ENCODE results near the gene ZBTB32.
A peak's percentile ranks its signal among the peaks of the same experiment; 100 is the strongest.

The ZBTB32 gene

GRCh38 chr19:35702223-35703012 is 1.9 kb upstream of the ZBTB32 start (continued):
- TF ChIP-seq ZNF792 (tag by site-specific recombination; IDR thresholded peaks at IDR 0.05): peak; percentile 78
- TF ChIP-seq ZNF621 (tag by site-specific recombination; IDR thresholded peaks at IDR 0.05): no peak
- TF ChIP-seq ZNF404 (tag by site-specific recombination; IDR thresholded peaks at IDR 0.05): no peak
- peak; percentile 62 for TF ChIP-seq KLF9 (tag by site-specific recombination; IDR thresholded peaks at IDR 0.05; ENCODE audit: low read depth)
- peak; percentile 83 for TF ChIP-seq REST (tag by site-specific recombination; IDR thresholded peaks at IDR 0.05)
- TF ChIP-seq ZNF501 (tag by site-specific recombination; IDR thresholded peaks at IDR 0.05): peak; percentile 29
- TF ChIP-seq ZNF37A (tag by site-specific recombination; IDR thresholded peaks at IDR 0.05): no peak
- TF ChIP-seq YY2 (tag by site-specific recombination; IDR thresholded peaks at IDR 0.05): no peak
- no peak for TF ChIP-seq ZNF292 (tag by site-specific recombination; IDR thresholded peaks at IDR 0.05; ENCODE audit: borderline replicate concordance, low read depth)
- TF ChIP-seq OSR2 (tag by site-specific recombination; IDR thresholded peaks at IDR 0.05): no peak
- TF ChIP-seq HOXC10 (CRISPR knock-in tag; IDR thresholded peaks at IDR 0.05): no peak

DNA sequence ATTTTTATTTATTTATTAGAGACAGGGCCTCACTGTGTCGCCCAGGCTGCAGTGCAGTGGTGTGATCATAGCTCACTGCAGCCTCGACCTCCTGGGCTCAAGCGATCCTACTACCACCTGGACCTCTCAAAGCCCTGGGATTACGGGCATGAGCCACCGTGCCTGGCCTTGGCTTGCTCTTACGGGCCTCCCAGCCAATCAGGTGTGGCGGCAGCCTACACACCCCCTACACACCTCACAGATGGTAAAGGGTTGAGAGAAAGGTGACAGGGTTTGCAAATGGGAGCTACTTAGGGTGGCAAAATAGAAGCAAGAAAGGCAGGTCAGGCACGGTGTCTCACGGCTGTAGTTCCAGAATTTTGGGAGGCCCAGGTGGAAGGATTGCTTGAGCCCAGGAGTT is 1.0 kb upstream of the ZBTB32 start:
- H3K27ac ChIP-seq (ENCODE audit: extremely low read depth, low read depth, low read length): no peak overlapping the region
- TF ChIP-seq KLF10 (tag by site-specific recombination; IDR thresholded peaks at IDR 0.05) (peak; percentile 96), ZNF148 (tag by site-specific recombination; IDR thresholded peaks at IDR 0.05; ENCODE audit: borderline replicate concordance) (no peak)
- POLR2A ChIA-PET: interaction anchor here (1.0 to 2.6 kb wide), 20 partner anchors 9 to 1668 kb away, joined by 3 to 38 read pairs (median 5); partner anchors contain the start of genes COX6B1, LIN37, PSENEN and U2AF1L4
- no peaks in the 10 kb centered on the region; a peak in 1 of 3 replicates for H3K36me3 ChIP-seq (ENCODE audit: control insufficient read depth in 2 of 2, insufficient read depth in 1 of 2, low read length in 2 of 2)
- no peak overlapping the region for H3K4me3 ChIP-seq (ENCODE audit: low read depth, low read length)
- CTCF ChIA-PET: interaction anchor here (0.6 to 5.7 kb wide), 14 partner anchors 9 to 576 kb away, joined by 3 to 46 read pairs (median 4); partner anchors contain the start of gene COX6B1
- H3K9me3 ChIP-seq (ENCODE audit: control insufficient read depth, insufficient read depth, low read depth, low read length): no peaks in the 10 kb centered on the region
- H3K4me1 ChIP-seq (ENCODE audit: control insufficient read depth, insufficient read depth, low read length): peaks cover 6% of the 10 kb centered on the region

- POLR2A ChIA-PET: interaction anchor here (0.7 to 1.4 kb wide), 6 partner anchors 7 to 112 kb away, joined by 3 to 5 read pairs (median 4); partner anchors contain the start of gene LIN37
- Histone ChIP-seq H3K9me3 (ENCODE audit: control insufficient read depth, insufficient read depth, low read depth, low read length) (no peaks in the 10 kb centered on the region), H3K27ac (ENCODE audit: extremely low read depth, low read depth, low read length) (no peak overlapping the region), H3K36me3 (ENCODE audit: control insufficient read depth in 2 of 2, insufficient read depth in 1 of 2, low read length in 2 of 2) (no peaks in the 10 kb centered on the region; a peak in 1 of 3 replicates), H3K4me3 (ENCODE audit: low read depth, low read length) (no peak overlapping the region), H3K4me1 (ENCODE audit: control insufficient read depth, insufficient read depth, low read length) (0 out of 2 replicates have a peak, but pooled peaks cover 2% of the 10 kb centered on the region)
- CTCF ChIA-PET: interaction anchor here (0.5 to 4.2 kb wide), 7 partner anchors 14 to 259 kb away, joined by 3 to 29 read pairs (median 4); no protein-coding TSS in a partner anchor
- no peak for TF ChIP-seq ZNF148 (tag by site-specific recombination; IDR thresholded peaks at IDR 0.05; ENCODE audit: borderline replicate concordance)
- no peak for TF ChIP-seq ZNF18 (tag by site-specific recombination; IDR thresholded peaks at IDR 0.05)
- TF ChIP-seq ZNF202 (tag by site-specific recombination; IDR thresholded peaks at IDR 0.05; ENCODE audit: borderline replicate concordance): no peak
- no peak for TF ChIP-seq YY1 (tag by site-specific recombination; IDR thresholded peaks at IDR 0.05)
- TF ChIP-seq ZNF146 (tag by site-specific recombination; IDR thresholded peaks at IDR 0.05): no peak
- TF ChIP-seq ZNF19 (tag by site-specific recombination; IDR thresholded peaks at IDR 0.05; ENCODE audit: low read depth): no peak
- TF ChIP-seq, protein P1, sequence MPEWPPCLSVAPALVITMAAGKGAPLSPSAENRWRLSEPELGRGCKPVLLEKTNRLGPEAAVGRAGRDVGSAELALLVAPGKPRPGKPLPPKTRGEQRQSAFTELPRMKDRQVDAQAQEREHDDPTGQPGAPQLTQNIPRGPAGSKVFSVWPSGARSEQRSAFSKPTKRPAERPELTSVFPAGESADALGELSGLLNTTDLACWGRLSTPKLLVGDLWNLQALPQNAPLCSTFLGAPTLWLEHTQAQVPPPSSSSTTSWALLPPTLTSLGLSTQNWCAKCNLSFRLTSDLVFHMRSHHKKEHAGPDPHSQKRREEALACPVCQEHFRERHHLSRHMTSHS (tag by site-specific recombination; IDR thresholded peaks at IDR 0.05): no peak
- no peak for TF ChIP-seq ZNF785 (tag by site-specific recombination; IDR thresholded peaks at IDR 0.05)
Measured at GRCh38 chr19:35708391-35708790, 4.0 kb downstream of the ZBTB32 start.

Measured in HEK293 (cell line).